Endothelial cell of umbilical vein (primary cell): Measurements from ENCODE around the gene SVEP1. TPM values are rescaled to one million over a fixed set of nuclear protein-coding genes. Genes with fewer than 3 reads are reported as not detected.

Experiments used
- BruUV-seq: library from RNA; stranded (reverse); fragments of 400-500 nt; replicated peaks from 2 replicates; lab custom pipeline; 2021; lab: Mats Ljungman, UMichigan
- CTCF ChIA-PET: fragments of 300-600, 350-600 bp; sonication (Branson Sonifier 250); formaldehyde crosslinking; loops from one replicate; lab custom pipeline; 2021; ENCODE audit warnings: antibody characterized with exemption, inconsistent platforms; lab: Charles Lee
- POLR2A ChIA-PET: fragments of 300-600, 350-600 bp; sonication (Branson Sonifier 250); formaldehyde crosslinking; loops from one replicate; lab custom pipeline; 2021; ENCODE audit warnings: antibody characterized with exemption, inconsistent platforms; lab: Charles Lee
- DNase-seq: peaks from one replicate; pipeline ENCODE4 v3.0.0-alpha.2; 2011; ENCODE audit warnings: low read depth, low spot score
- FAIRE-seq: peaks from 2 replicates; lab custom pipeline; 2011; peaks lifted over from hg19 to GRCh38; lab: Jason Lieb, UNC
- H2AFZ ChIP-seq: 2 replicates; pipeline ENCODE4 v1.6.0; 2012; ENCODE audit warnings: low read depth, low read length, control low read depth, inconsistent platforms
- H3K27ac ChIP-seq: 2 replicates; pipeline ENCODE4 v1.5.1; 2011; ENCODE audit warnings: low read depth, mild to moderate bottlenecking, control low read depth, low read length, moderate library complexity; ENCODE audit not compliant: insufficient read depth
- H3K27me3 ChIP-seq, 2 experiments: 2 replicates each; pipeline versions ENCODE4 v1.6.0 to v1.6.1; 2011; ENCODE audit warnings: low read length in 2 of 2, mixed read lengths in 1 of 2; ENCODE audit not compliant: control insufficient read depth in 2 of 2, insufficient read depth in 2 of 2
- H3K36me3 ChIP-seq, 2 experiments: 2 replicates in 1 of 2; 3 replicates in 1 of 2; pipeline ENCODE4 v1.5.1; 2011; ENCODE audit warnings: low read length in 2 of 2, mild to moderate bottlenecking in 1 of 2, moderate library complexity in 1 of 2; ENCODE audit not compliant: control insufficient read depth in 2 of 2, insufficient read depth in 2 of 2; ENCODE audit errors: extremely low read depth in 1 of 2
- H3K4me1 ChIP-seq: 3 replicates; pipeline ENCODE4 v1.5.1; 2011; ENCODE audit warnings: mild to moderate bottlenecking, low read length; ENCODE audit not compliant: control insufficient read depth, insufficient read depth; ENCODE audit errors: extremely low read depth
- H3K4me2 ChIP-seq: 2 replicates; pipeline ENCODE4 v1.6.1; 2011; ENCODE audit warnings: low read length, control low read depth, mixed read lengths; ENCODE audit not compliant: insufficient read depth
- H3K4me3 ChIP-seq, 3 experiments: fragments of 200-600 bp in 1 of 3; sonication (generic), shearing (Covaris generic) in 1 of 3; replicated peaks in 1 of 3; 2 replicates each; pipeline ENCODE4 v1.5.1; 2011 to 2016; ENCODE audit warnings: control low read depth in 3 of 3, low read length in 3 of 3, mild to moderate bottlenecking in 2 of 3, inconsistent platforms in 1 of 3, low read depth in 1 of 3, moderate library complexity in 1 of 3; ENCODE audit not compliant: insufficient read depth in 1 of 3
- H3K79me2 ChIP-seq: 2 replicates; pipeline ENCODE4 v1.6.0; 2012; ENCODE audit warnings: low read length, inconsistent platforms; ENCODE audit not compliant: control insufficient read depth, insufficient read depth
- H3K9ac ChIP-seq: replicated peaks from 2 replicates; pipeline ENCODE3; 2011; ENCODE audit warnings: low read length, control low read depth; ENCODE audit not compliant: insufficient read depth; ENCODE audit errors: extremely low read depth
- H3K9me1 ChIP-seq: replicated peaks from 3 replicates; pipeline ENCODE4 v1.6.0; 2011; ENCODE audit warnings: mild to moderate bottlenecking, low read length; ENCODE audit not compliant: control insufficient read depth, insufficient read depth; ENCODE audit errors: extremely low read depth
- H3K9me3 ChIP-seq: replicated peaks from 2 replicates; pipeline ENCODE4 v1.5.1; 2012; ENCODE audit warnings: low read length, inconsistent platforms; ENCODE audit not compliant: control insufficient read depth, insufficient read depth
- H4K20me1 ChIP-seq: replicated peaks from 2 replicates; pipeline ENCODE3; 2011; ENCODE audit warnings: mild to moderate bottlenecking, low read length; ENCODE audit not compliant: control insufficient read depth, insufficient read depth; ENCODE audit errors: extremely low read depth
- CTCF ChIP-seq, 2 donors: IDR thresholded peaks; 1 replicate in 1 of 2; 2 replicates in 1 of 2; pipeline ENCODE4 v1.5.1; 2011; ENCODE audit warnings: low read length in 2 of 2, mild to moderate bottlenecking in 2 of 2, moderate library complexity in 2 of 2, control low read depth in 1 of 2, inconsistent platforms in 1 of 2, low read depth in 1 of 2; ENCODE audit not compliant: insufficient read depth in 1 of 2; ENCODE audit errors: extremely low read depth in 1 of 2
- EZH2 ChIP-seq: IDR thresholded peaks from 2 replicates; pipeline ENCODE4 v1.6.1; 2012; ENCODE audit warnings: borderline replicate concordance, low read depth, mild to moderate bottlenecking, moderate library complexity, low read length, inconsistent platforms; ENCODE audit not compliant: severe bottlenecking
- FOS ChIP-seq: IDR thresholded peaks from 2 replicates; pipeline ENCODE4 v1.6.1; 2011; ENCODE audit warnings: mild to moderate bottlenecking, low read length, moderate library complexity, borderline replicate concordance; ENCODE audit not compliant: insufficient read depth
- GATA2 ChIP-seq: IDR thresholded peaks from 2 replicates; pipeline ENCODE4 v1.7.0; 2011; ENCODE audit warnings: low read depth, mild to moderate bottlenecking, moderate library complexity, mixed read lengths, low read length; ENCODE audit not compliant: insufficient read length, insufficient read depth
- JUN ChIP-seq: IDR thresholded peaks from 2 replicates; pipeline ENCODE4 v1.6.1; 2011; ENCODE audit warnings: borderline replicate concordance, low read depth; ENCODE audit not compliant: insufficient read length, insufficient read depth
- MAX ChIP-seq: IDR thresholded peaks from 2 replicates; pipeline ENCODE4 v1.6.1; 2011; ENCODE audit not compliant: insufficient read depth, insufficient read length
- MYC ChIP-seq: IDR thresholded peaks from one replicate; pipeline ENCODE4 v1.6.1; 2011; ENCODE audit warnings: mild to moderate bottlenecking, low read depth, low read length
- POLR2A ChIP-seq: IDR thresholded peaks from 2 replicates; pipeline ENCODE4 v1.6.1; 2012; ENCODE audit warnings: low read depth, mild to moderate bottlenecking, control low read depth, low read length
- POLR2AphosphoS5 ChIP-seq: IDR thresholded peaks from 2 replicates; pipeline ENCODE4 v1.6.1; 2012; ENCODE audit warnings: low read depth, mild to moderate bottlenecking, control low read depth, low read length, moderate library complexity; ENCODE audit not compliant: insufficient read depth
- dilution Hi-C: fragments of 300-500 bp; cut with MboI; formaldehyde crosslinking; loops from one replicate; pipeline ENCODE4 v1.15.0; 2019; ENCODE audit warnings: low sequenced_read_pairs; ENCODE audit not compliant: extremely low pct_ligation_motif_present
- intact Hi-C: fragments of 100-400 bp; cut with micrococcal nuclease; formaldehyde crosslinking; loops from one replicate; pipeline ENCODE4 v1.10.0; 2022
- polyA plus RNA-seq, 4 experiments: library from polyadenylated mRNA; depleted of rRNA in 3 of 4; stranded (reverse) in 3 of 4; unstranded in 1 of 4; fragments of >200 nt; gene quantifications; 2 replicates each; pipeline versions ENCODE4 v1.2.1 to v1.2.3, GENCODE V29; 2011 to 2012; ENCODE audit warnings: missing spikeins in 1 of 4
- total RNA-seq: library from RNA; stranded (reverse); gene quantifications from 2 replicates; pipeline ENCODE4 v1.2.3, GENCODE V29; 2021

Gene SVEP1
- total and polyA plus RNA-seq, 2 donors (not counting 3 experiments of a cell fraction or from before 2014, with no cell fraction given): 0.04 to 0.29 TPM

DNA sequence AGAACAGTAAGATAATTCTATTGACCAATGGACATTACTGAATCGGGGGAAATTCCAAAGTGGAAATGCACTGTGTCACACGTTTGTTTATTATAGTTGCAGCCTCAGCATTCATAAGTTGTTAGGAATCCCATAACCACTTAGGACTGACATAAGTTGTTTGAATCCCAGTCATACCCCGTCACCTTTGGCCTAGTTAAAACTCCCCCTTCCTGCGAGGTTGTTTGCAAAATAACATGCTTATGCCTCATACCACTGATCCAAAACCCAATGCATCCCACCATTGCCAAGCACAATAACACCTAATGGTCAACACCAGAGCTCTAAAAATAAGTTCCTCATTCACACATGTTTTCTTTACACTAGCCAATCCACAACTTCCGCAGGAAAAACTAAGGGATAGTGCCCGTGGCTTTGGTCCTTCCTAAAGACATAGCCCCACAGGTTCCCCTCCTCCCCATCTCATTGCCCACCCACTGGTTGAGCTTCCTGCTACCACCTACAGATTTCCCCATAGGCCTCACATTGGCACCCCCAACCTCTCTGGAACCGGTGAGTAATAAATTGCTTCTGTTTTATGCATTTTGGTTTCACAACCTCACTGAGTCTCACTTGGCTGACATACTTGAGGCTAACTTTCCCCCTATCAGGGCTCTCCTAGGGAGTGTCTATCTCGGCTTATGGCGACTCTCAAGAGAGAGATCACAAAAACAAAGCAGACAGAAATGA is 46.7 kb upstream of the SVEP1 start:
- no peaks in the 10 kb centered on the region for H3K9me3 ChIP-seq
- no peaks in the 10 kb centered on the region for H4K20me1 ChIP-seq
- no TSS peak for BruUV-seq
- ChIA-PET CTCF (interaction anchor here (1.0 kb wide), 1 partner anchor 199 kb away, joined by 4 read pairs; no protein-coding TSS in a partner anchor), POLR2A (no interaction called here)
- no peak for FAIRE-seq
- TF ChIP-seq CTCF (IDR thresholded peaks at IDR 0.05; ENCODE audit: extremely low read depth in 1 of 2, insufficient read depth in 1 of 2, low read depth in 1 of 2, low read length in 2 of 2): no peak
- no peak for TF ChIP-seq POLR2A
- TF ChIP-seq FOS: no peak
- TF ChIP-seq POLR2AphosphoS5: no peak
- TF ChIP-seq MAX: no peak
- no peak for TF ChIP-seq MYC
- no peak for TF ChIP-seq GATA2
- TF ChIP-seq EZH2: no peak
- TF ChIP-seq JUN: no peak
- H3K4me2 ChIP-seq: no peak overlapping the region
- intact Hi-C loops: loop anchor here (10.0 kb wide), 1 partner anchor 741 kb away; no protein-coding TSS in a partner anchor
- DNase-seq: peak; percentile 36
- dilution Hi-C loops: no loop called here
- no peaks in the 10 kb centered on the region for H3K9me1 ChIP-seq
- no peak overlapping the region for H3K9ac ChIP-seq
- no peaks in the 10 kb centered on the region for H3K4me1 ChIP-seq
- no peaks in the 10 kb centered on the region for H3K27me3 ChIP-seq
- H2AFZ ChIP-seq: peak overlapping the region; percentile 27
- H3K4me3 ChIP-seq: no peak overlapping the region
- H3K27ac ChIP-seq: no peak overlapping the region
- no peaks in the 10 kb centered on the region for H3K36me3 ChIP-seq
- no peaks in the 10 kb centered on the region for H3K79me2 ChIP-seq
